ENCODE measurements around the gene SOX12. TPM values are rescaled to one million over a fixed set of nuclear protein-coding genes. Genes with fewer than 3 reads are reported as not detected.

Gene SOX12
- total RNA-seq, 1 donor from 2014 or later: 6.1 TPM

DNA sequence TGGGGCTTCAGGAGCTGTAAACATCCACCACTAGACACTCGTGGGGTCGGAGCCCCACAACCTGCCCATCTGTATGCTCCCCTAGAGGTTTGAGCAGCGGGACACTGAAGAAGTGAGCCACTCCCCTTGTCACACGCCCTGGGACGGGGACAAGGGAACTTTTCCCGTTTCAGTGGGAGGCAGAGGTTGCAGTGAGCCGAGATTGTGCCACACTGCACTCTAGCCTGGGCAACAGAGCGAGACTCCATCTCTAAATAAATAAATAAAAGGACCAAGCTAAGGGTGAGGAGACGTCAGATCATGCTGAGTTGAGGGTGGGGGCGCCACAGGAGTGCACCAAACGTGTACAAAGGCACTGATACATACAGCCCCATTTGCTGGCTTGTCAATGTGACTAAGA, 19.6 kb upstream of the SOX12 start:
- DNase-seq: no peak
- ATAC-seq (ENCODE audit: low read depth): no peak
- CTCF ChIA-PET: no interaction called here
- intact Hi-C loops (cut with micrococcal nuclease): no loop called here
- Mint-ChIP-seq H3K4me1 (peaks cover 19% of the 10 kb centered on the region), H3K9me3 (no peaks in the 10 kb centered on the region), H3K36me3 (ENCODE audit: low read depth) (peaks cover 15% of the 10 kb centered on the region), H3K27ac (no peak overlapping the region), H3K4me3 (no peak overlapping the region), H3K27me3 (no peaks in the 10 kb centered on the region)
- TF ChIP-seq, protein P1, sequence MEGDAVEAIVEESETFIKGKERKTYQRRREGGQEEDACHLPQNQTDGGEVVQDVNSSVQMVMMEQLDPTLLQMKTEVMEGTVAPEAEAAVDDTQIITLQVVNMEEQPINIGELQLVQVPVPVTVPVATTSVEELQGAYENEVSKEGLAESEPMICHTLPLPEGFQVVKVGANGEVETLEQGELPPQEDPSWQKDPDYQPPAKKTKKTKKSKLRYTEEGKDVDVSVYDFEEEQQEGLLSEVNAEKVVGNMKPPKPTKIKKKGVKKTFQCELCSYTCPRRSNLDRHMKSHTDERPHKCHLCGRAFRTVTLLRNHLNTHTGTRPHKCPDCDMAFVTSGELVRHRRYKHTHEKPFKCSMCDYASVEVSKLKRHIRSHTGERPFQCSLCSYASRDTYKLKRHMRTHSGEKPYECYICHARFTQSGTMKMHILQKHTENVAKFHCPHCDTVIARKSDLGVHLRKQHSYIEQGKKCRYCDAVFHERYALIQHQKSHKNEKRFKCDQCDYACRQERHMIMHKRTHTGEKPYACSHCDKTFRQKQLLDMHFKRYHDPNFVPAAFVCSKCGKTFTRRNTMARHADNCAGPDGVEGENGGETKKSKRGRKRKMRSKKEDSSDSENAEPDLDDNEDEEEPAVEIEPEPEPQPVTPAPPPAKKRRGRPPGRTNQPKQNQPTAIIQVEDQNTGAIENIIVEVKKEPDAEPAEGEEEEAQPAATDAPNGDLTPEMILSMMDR (IDR thresholded peaks at IDR 0.05): no peak
- POLR2A ChIA-PET: interaction anchor here (0.7 kb wide), 3 partner anchors 41 to 350 kb away, joined by 3 to 5 read pairs (median 3); partner anchors contain the start of genes CSNK2A1 and NRSN2

DNA sequence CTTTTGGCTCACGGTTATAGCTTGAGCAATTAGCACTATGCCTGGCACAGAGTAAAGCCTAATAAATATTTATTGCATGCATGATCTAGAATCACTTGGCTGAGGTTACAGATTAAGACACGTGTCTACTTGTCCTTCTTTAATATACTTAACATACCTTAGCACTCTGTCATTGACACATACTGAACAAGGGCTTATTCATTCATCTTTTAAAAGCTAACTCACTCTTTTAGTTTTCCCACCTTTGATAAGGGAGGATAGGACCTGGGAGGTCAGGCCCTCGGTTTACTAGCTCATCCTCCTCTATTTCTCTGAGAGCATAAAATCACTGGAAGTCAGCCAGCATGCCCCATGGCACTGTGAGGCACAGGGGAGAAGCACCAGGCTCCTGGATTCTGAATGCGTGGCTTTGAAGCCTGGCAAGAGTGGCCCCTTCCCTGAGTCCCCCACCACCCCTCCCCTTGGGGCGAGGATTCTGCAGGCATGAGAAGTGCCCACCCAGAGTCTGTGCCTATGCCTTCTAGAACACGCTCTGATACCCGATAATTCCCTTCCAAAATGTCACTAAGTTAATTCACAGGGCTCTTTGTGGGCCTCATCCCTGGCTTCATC, 16.8 kb upstream of the SOX12 start:
- TF ChIP-seq, protein P1 (IDR thresholded peaks at IDR 0.05): no peak
- ChIA-PET POLR2A (interaction anchor here (1.6 to 2.3 kb wide), 2 partner anchors 9 to 16 kb away, joined by 4 to 23 read pairs; partner anchors contain the start of gene SOX12), CTCF (interaction anchor here (2.4 kb wide), 1 partner anchor 22 kb away, joined by 9 read pairs; no protein-coding TSS in a partner anchor)
- ATAC-seq (ENCODE audit: low read depth) (no peak), DNase-seq (no peak)
- Mint-ChIP-seq H3K9me3 (no peaks in the 10 kb centered on the region), H3K36me3 (ENCODE audit: low read depth) (no peaks in the 10 kb centered on the region), H3K4me1 (peaks cover 18% of the 10 kb centered on the region), H3K27ac (no peak overlapping the region), H3K27me3 (no peaks in the 10 kb centered on the region), H3K4me3 (no peak overlapping the region)
- intact Hi-C loops (cut with micrococcal nuclease): no loop called here

DNA sequence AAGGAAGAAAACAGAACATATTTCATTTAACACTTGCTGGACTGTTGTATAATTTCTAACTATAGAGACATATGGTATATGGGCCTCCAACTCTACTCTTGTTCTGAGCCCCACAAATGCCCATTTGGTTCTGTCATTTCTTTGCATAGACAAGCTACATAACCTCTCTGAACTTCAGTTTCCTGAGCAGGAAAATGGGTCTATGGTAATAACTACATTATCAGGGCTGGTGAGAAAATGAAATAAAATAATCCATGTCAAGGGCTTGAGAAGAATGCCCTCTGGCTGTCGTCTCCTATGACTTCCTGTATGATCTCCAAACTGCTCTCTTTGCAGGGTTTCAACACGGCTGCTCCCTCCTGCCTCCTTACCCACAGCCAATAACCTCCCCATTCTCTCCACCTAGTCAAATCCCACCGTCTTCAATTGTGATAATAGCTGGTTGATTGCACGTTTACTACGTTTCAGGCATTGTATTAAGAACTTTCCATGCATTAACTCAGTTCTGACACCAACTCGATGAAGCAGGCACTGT, 16.0 kb upstream of the SOX12 start:
- no peaks in the 10 kb centered on the region for H3K27me3 Mint-ChIP-seq
- peaks cover 18% of the 10 kb centered on the region for H3K4me1 Mint-ChIP-seq
- ATAC-seq (ENCODE audit: low read depth) (no peak), DNase-seq (no peak)
- H3K4me3 Mint-ChIP-seq: peak overlapping the region; percentile 86
- no peaks in the 10 kb centered on the region for H3K9me3 Mint-ChIP-seq
- H3K27ac Mint-ChIP-seq: peak overlapping the region; percentile 65
- ChIA-PET CTCF (interaction anchor here (0.7 to 2.4 kb wide), 2 partner anchors 14 to 21 kb away, joined by 3 to 9 read pairs; no protein-coding TSS in a partner anchor), POLR2A (interaction anchor here (1.6 to 2.3 kb wide), 3 partner anchors 10 to 15 kb away, joined by 7 to 23 read pairs (median 8); partner anchors contain the start of genes SOX12 and ZCCHC3)
- TF ChIP-seq, protein P1 (IDR thresholded peaks at IDR 0.05): no peak
- intact Hi-C loops (cut with micrococcal nuclease): no loop called here
- no peaks in the 10 kb centered on the region for H3K36me3 Mint-ChIP-seq (ENCODE audit: low read depth)

DNA sequence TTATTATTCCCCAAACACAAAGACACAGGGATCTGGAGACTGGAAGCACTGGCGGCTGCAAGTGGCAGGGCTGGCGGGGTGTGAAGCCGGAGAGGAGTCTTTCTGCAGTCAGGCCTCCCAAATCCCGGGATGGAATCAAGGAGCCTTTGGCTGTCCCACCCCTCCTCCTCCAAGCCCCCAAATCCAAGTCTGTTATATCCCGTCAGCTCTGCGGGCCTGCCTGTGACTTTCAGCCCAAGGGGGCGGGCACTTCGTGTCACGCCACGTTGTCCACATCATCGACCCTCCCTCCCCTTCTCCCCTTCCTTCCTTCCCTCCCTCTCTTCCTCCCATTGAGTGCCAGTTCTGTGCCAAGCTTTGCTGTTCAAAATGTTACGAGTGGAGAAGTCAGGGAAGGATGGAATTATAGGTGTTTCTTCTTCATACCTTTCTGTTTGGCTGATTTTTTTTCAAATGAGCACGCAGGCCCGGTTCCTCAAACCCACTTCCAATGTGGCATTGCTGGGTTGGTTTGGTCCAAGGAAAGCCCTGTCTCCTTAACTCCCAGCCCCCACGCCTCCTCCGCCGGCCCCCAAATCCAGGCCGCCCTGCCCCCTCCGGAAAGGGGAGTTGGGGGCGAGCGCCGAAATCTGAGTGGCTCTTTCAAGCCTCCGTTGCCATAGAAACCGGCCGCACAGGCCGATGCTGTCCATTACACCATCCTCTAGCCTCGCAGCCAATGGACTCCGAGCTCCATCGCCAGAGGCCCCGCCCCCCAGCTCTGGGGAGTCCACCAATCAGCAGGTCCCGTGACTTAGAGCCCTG, 15.3 kb upstream of the SOX12 start:
- peak; percentile 100 for ATAC-seq (ENCODE audit: low read depth)
- peak overlapping the region; percentile 86 for H3K27ac Mint-ChIP-seq

More for the DNA sequence above, 15.3 kb upstream of the SOX12 start:
- Mint-ChIP-seq H3K9me3 (no peaks in the 10 kb centered on the region), H3K27me3 (no peaks in the 10 kb centered on the region), H3K36me3 (ENCODE audit: low read depth) (no peaks in the 10 kb centered on the region), H3K4me3 (peak overlapping the region; percentile 86), H3K4me1 (peaks cover 18% of the 10 kb centered on the region)
- intact Hi-C loops (cut with micrococcal nuclease): loop anchor here (1.0 kb wide), 4 partner anchors 13 to 43 kb away; partner anchors contain the start of gene ZCCHC3
- DNase-seq: peak; percentile 77
- ChIA-PET POLR2A (interaction anchor here (0.5 to 2.3 kb wide), 6 partner anchors 10 to 34 kb away, joined by 3 to 23 read pairs (median 7); partner anchors contain the start of genes SOX12 and ZCCHC3), CTCF (interaction anchor here (0.7 to 2.4 kb wide), 2 partner anchors 14 to 21 kb away, joined by 3 to 9 read pairs; no protein-coding TSS in a partner anchor)
- TF ChIP-seq, protein P1 (IDR thresholded peaks at IDR 0.05): no peak
